NCI-H146 treated with DMSO at 0.1 percent for 48 hours (cell line): ENCODE measurements around the gene SPA17.

Experiments used
- DNase-seq: peaks from one replicate; lab custom pipeline; 2025; ENCODE audit not compliant: unreplicated experiment; lab: John Stamatoyannopoulos, UW

The SPA17 gene

DNA sequence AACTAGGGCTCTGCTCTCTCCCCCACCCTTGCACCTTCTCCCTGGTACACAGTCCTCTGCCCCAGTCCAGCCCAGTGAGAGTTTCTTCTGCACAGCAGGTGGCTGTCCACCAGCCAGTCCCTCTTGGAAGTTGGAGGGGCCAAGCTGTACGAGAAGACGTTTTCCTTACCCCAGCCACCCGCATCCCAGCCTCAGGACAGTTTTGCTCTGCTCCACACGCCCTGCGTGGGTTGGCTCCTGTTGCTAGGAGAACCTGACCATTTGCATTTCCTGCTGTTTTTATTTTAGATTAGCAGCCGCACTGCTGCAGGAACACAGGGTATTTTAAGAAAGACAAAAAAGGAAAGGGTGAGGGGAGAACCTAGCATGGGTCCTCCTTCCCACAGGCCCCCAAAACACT lies 48.5 kb downstream of the SPA17 start:
- DNase-seq = no peak

DNA sequence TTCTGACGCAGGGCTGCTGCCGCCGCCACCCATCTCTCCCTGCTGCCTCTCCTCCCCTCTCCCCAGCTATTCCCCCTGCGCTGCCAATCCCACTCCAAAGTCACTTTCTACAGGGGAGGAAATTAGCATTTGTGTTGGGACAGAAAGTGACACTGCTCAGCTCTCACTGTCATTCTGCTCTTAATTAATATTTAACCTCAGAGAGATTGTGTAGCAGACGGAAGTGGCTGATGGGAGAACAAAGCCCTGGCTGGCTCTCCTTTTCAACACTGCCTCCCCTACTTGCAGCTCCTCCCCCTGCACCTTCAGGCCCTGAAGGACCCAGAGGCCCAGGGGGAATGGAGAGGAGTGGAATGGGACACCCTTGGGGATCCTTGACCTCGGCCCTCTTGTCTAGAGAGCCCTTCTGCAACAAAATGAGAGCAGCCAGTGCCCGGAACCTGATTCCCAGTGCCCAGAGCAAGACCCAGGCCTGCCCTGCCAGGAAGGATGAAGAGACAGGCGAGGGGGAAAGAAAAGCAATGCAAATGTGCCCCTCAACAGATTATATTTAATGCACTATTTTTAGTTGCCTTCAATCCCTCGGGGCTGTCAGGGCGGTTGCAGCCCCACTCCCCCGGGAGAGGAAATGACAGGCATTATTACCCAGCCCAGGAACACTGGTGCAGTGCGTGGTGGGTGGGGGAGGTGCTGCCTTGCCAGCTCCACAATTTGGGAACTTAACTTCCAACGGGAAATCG lies 51.4 kb downstream of the SPA17 start:
- no peak for DNase-seq

DNA sequence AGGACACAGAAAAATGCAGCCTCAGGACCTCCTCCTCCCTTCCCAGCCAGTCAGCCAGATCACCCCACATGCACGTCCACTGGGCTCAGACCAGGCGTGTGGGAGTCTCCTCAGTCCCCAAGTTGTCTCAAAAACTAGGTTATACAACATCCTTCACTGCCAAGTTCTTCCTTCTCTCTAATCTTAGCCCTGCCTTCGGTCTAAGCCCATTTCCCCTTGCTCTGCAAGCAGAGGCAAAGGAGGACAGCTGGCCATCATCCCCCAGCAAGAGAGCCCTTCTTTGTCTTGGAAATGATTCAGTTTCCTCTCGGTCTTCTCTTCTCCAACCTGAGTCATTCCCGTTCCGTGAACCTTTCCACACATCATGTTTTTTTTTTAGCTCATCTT lies 52.0 kb downstream of the SPA17 start:
- DNase-seq = no peak

DNA sequence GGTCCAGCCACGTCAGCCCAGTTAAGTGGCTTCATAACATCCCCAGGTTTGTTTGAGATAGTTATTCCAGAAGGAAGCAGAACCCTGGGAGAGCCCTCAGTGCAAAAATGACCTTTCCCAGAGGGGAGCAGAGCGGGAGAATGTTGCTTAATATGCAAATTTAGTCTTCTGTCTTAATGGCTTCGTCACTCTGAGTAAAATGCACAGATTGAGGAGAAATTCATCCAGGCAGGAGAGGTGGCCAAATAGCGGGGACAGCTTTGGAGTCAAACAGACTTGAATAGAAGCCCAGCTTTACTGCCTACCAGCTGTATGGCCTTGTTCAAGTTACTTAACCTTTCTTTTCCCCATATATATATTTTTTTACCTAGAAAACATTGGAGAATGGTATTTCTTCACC lies 53.8 kb downstream of the SPA17 start:
- no peak for DNase-seq

DNA sequence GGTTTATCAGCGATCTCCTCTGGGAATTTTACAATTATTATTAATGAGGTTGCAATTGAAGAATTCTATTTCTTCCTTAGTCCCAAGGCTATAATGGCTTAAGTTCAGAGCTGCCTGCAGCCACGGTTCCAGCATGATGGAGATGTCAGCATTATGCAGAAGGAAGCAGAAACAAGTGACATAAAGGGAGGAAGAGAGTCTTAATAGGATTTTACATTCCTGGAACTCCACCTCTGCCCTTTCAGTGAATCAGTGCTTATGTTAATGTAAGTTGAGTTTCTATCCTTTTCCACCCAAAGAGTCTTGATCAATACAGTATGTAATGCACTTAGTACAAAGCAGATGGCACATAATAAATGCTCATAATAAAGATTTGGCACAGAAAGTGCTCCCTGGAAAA lies 54.4 kb downstream of the SPA17 start:
- DNase-seq = no peak

DNA sequence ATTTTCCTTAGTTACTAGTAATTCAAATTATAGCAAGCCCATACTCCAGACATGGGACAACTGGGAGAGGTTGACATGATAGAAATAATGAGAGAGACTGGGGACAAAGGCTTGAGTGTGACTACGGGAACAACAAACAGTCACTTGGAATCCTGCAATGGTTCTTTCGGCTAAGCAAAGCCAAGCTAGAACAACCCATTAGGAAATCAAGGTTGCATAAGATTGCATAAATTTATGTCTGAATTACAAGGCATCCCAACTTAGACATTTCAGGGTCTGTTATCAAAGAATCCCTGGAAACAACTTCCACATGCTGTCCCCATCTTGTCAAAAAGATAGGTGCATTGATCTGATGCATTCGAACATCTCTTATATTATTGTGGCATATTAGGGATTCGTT lies 55.9 kb downstream of the SPA17 start:
- DNase-seq = no peak

DNA sequence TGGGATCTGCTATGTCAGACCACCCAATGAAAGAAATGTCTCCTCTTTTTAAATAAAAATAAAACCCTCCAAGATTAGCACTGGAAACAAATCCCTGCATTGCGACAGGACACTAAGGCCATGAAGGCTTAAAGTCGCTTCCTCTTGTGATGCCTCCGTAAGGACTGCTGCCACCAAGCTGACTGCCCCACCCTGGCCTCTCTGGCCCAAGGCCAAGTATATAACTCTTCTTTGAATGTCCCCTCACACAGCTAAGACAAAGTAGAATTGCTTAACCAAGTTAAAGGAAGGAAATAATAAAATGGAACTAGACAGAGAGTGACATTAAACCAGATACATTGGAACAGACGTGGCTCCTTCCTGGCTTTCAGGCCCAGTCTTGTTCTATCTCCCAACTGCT lies 58.5 kb downstream of the SPA17 start:
- DNase-seq = no peak

DNA sequence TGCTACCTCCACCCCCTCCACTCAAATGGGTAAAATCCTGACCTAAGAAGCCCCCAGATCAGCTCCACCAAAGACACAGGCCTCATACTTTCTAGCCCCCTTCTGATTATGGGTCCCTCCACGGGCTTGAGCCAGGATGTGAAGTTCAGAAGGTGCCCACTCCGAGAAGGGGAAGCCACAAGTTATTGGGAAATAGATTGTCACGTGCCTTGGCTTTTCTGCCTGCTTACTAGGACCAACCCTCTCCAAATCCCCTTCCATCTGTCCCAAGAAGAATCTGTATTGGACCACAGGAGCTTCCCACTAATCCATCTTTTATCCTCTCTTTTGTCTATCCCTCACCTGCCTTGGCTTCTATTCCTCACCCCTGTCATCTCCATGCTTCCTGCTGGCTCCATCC lies 63.0 kb downstream of the SPA17 start:
- no peak for DNase-seq

DNA sequence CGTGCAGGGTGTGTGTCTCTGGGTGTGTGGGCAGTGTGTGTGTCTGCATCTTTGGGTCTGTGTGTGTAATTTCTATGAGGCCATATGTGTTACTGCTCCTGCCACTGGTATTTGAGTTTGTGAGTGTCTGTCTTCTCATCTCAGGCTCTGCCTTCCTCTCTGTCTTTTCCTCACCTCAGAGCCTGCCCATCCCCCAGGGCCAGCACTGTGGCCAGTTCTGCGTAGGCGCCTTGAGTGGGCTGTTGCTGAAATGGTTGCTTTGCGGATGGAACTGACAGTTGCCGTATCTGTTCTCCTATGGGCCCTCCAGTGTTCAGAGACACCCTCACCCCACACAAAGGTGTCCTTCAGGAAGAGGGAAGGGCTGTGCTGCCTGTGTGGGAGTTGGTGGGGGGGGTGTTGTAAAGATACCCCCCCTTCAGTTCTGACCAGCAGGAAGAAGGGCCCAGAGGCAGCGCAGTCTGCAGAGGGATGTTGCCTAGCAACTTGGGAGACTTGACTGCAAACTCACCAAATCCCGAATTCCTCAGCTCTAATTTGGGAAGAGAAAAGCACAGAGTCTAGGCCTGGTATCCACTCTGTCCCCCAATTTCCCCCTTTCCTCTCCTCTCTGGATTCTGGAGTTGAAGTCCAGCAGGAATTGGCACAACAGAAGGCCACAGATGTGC lies 64.1 kb downstream of the SPA17 start:
- no peak for DNase-seq

DNA sequence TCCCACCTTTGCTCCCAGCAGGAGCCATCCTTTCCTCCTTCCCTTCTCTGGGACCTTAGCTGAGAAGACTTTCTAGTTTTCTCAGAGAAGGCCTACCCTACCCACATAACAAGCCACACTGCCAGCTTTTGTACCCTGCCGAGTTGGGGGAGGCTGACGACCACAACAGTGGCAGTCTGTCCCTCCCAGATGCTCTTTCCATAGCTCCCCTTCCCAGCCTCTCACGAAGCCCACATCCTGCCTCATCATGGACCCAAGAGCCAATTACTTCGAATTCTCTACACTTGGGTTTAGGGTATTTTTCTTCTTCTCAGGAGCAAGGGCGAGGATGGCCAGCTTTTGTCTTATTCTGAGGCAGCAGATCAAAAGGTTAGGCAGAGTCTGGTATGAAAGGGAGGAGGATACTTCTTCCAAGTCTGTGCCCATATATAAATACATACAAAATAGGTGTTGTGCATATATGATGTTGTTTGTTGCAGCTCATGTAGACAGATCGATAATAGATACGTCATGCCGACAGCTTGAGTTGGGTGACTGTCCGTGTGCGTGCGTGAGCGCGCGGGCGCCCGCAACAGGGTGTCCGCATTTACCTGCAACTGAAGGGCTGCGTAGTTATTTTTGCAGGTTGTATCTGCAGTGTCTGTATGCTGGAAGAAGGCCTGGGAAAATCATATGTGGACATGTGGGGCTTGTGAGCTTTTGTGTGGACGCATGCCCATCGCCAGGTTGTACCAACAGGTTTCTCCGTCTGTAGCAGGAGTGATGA lies 65.2 kb downstream of the SPA17 start:
- DNase-seq = no peak

DNA sequence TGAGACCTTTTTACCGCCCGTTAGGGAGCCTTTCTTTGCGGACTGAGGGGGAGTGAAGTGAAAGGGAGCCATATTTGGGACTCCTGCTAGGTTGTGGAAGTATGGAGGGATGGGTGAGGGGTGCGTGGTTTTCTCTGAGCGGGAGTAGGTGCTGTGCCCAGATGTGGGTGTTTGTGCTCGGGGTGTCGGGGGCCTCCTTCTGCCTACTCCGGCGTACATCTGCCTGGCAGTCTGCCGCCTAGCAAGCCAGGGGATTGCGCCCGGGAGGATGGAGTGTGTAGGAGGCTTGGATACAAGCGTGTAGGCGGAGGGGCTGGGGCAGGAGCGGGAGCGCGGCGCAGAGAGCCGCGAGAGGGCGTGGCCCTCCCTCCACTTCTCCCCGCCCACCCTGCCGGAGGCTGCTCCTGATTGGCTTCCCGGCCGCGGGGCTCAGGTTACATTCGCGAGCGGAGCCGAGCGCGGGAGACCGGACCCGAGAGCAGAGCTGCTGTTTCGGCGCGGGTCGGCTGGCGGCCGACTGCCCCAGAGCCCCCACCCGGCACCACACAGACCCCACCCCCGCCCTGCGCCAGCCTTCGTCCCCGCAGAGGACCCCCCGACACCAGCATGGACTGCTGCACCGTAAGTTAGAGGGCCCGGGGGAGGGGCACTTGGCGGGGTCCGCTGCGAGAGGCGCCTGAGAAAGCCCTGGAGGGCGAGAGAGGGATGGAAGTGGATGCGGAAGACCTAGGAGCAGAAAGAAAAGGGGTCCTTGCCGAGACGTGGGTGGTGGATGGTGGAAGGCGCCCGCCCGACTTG lies 66.0 kb downstream of the SPA17 start, which contains the start of gene NRGN:
Gene NRGN, plus strand, starts transcription at position 464 of the 798 bp plus-strand sequence. Its CDS starts 143 bp downstream, at position 607.
- DNase-seq = peak; percentile 84

DNA sequence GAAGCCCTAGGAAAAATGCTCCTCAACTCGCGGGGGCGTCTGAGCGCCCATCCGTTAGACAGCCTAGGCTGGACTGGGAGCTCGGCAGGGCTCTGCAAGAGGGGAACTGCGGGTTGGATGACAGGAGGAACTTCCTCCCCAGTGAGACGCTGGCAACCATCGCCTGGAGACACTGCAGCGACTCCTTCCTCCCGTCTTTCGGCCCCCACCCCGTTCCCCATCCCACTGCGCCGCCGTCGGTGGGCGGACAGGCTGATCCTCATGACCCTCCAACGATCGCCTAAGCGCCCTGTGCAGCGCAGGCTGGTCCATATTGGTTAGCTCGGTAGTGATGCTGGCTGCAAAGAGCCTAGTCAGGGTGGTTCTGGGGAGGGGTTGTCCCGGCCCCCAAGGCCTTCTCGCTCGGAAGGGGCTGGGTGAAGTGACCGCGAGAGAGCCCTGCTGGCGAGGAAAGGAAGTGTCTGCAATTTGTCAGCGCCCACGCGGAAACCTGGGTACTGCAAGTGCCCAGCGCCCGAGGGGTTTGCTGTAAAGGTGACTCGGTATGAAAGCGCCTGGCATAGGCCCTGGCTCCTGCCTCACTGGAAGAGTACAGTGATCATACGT lies 66.7 kb downstream of the SPA17 start:
- DNase-seq = no peak

DNA sequence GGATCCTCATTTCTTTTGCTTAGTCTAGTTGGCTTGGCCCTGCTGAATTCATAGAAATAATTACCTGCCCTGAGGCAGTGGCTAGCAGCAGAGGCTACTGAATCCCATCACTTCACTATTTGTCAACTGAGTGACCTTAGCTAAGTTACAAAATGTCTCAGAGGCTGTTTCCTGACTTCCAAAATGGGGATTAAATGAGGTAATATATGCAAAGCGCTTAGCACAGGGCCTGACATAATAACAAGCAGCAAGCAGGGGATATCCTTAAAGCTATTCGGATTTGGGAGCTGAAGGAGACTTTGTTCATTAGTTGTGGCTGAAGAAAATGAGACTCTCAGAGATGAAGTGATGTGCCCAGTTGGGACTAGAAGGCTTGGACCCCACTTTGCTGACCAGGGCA lies 68.9 kb downstream of the SPA17 start:
- no peak for DNase-seq

DNA sequence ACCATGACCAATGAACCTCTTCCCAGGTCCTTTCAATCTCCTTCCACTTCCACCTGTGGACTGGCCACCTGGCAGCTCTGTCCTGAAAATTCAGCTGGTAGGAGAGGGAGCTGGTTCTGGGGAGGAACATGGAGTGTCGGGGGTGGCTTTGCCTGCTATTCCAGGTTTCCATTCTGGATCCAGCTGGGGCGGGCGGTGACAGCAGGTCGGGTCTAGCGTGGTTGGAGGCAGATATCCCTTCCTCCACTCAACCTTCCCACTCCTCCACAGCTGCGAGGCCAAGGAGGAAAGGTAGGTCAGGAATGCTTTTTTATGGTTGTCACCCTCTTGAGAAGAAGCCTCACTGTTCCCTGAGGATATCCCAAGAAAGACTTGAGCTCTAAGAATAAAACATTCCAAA lies 69.3 kb downstream of the SPA17 start:
- DNase-seq = no peak

DNA sequence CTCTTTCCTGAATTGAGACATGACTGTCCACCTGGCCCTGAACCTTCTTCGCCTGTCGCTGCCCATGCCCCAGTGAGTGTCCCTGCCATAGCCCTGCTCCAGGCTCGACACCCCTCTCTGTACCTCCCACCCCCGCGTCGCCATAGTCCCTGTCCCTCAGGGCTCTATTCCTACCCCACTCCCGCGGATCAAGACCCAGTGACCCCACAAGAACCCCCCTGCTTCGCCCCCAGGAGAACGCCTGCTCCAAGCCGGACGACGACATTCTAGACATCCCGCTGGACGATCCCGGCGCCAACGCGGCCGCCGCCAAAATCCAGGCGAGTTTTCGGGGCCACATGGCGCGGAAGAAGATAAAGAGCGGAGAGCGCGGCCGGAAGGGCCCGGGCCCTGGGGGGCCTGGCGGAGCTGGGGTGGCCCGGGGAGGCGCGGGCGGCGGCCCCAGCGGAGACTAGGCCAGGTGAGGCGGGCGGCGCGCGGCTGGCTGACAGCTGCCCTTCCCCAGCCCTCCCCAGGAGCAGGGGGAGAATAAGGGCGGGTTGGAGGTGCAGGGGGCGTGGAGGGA lies 71.6 kb downstream of the SPA17 start:
- no peak for DNase-seq

DNA sequence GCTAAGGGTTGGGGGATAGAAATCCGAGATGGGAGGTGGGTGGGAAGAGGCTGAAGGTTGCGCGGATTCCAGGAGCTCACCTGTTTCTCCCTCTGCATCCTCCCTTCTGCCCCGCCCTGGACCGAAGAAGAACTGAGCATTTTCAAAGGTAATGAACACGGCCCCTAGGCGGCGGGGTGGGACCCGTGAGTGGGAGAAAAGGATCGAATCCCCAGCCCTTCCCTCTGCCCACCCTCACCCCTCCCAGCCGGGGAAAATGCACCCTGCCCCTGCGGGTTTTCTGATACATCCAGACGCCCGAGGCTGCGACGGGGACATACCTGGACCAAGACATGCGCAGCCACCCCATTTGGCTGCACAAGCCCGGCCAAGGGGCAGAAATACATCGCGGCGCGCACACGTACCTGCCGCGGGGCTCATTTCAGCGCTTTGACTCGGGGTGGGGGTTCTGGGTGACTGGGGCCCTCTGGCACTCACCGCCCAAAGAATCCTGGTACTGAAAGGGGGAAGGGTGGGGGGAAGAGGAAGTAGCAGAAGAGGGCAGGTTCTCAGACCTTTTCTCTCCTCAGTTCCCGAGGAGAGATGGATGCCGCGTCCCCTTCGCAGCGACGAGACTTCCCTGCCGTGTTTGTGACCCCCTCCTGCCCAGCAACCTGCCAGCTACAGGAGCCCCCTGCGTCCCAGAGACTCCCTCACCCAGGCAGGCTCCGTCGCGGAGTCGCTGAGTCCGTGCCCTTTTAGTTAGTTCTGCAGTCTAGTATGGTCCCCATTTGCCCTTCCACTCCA lies 72.3 kb downstream of the SPA17 start:
- DNase-seq = peak; percentile 10

DNA sequence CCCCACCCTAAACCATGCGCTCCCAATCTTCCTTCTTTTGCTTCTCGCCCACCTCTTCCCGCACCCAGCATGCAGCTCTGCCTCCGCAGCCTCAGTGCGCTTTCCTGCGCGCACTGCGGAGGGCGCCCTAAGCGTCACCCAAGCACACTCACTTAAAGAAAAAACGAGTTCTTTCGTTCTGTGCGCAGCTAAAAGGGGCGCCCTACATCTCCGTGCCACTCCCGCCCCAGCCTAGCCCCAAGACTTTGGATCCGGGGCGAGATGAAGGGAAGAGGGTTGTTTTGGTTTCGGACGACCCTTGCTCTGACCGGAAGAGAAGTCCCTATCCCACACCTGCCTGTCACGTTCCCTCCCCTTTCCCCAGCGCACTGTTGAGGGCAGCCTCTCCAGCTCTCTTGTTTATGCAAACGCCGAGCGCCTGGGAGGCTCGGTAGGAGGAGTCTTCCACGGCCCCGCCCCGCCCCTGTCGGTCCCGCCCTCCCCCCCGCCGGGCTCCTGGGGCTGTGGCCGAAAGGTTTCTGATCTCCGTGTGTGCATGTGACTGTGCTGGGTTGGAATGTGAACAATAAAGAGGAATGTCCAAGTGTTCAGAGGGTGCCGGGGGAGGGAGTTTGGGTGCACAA lies 73.0 kb downstream of the SPA17 start:
- DNase-seq = peak; percentile 40
